ENCODE results near the gene CAMSAP1.

DNA sequence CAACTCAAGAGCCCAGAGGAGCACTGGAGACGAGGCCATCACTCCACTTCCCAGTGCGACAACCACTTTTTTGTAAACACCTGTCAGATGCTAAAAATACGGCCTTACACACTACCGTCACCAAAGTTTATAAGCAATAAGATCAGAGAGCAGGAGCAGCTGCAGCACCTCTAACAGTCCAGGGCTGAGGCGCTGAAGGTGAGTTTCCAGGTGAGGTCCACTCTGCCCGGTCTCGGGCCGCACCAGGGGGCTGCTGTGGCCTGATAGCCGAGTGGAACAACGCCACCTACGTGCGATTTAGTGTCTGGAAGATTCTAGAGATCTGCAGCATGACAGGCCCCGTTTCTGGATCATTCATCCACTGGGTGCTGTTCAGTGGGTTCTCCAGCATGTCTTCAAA, 25.8 kb upstream of the CAMSAP1 start:
- TF ChIP-seq POLR2A (IDR thresholded peaks at IDR 0.05; ENCODE audit: low read depth, low read length): no peak
- TF ChIP-seq POLR2AphosphoS5 (IDR thresholded peaks at IDR 0.05; ENCODE audit: low read depth, low read length): no peak
